NCI-H82 treated with DMSO at 0.1 percent for 48 hours (cell line): ENCODE data around the gene SRPK2.
"Not testable (repeated sequence)": the region's sequence is repeated elsewhere in the genome, so short reads cannot be mapped to it uniquely, and the experiment has no call there.

Experiments
- DNase-seq: peaks from one replicate; lab custom pipeline; 2025; ENCODE audit not compliant: unreplicated experiment; lab: John Stamatoyannopoulos, UW

The SRPK2 gene

DNA sequence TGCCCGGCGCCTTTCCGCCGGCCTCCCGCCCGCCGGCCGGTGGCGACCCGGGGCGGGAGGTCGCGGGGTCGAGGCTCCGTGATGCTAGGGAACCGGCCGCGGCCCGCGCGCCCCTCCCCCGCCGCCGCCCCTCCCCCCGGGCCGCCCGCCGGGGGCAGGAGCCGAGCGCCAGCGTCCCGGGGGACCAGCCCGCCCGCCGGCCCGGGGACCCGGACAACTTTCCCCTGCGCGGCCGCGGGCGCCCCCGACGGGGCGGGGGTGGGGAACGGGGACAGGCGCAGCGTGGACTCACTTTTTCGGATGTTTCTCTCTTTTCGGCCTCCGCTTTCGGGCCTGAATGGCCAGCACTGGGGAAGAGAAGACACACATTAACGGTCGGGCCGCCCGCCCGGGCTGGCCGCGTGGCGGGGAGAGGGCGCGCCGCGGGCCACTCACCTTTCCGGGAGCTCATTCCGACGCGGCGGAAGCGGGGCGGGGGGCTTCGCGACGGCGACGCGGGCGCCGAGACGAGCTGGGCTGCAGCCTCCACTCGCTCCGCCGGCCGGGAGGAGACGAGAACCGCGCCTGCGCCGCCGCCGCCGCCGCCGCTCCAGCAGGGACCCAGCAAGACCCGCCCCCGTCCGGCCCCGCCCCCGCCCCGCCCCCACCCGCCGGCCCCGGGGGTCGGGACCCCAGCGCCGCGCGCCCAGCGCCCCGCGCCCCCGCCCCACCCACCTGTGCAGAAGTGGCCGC is at the start of gene SRPK2:
TSS of gene SRPK2 (minus strand) at position 566 of the 732 bp plus-strand sequence.
- peak; percentile 23 for DNase-seq

DNA sequence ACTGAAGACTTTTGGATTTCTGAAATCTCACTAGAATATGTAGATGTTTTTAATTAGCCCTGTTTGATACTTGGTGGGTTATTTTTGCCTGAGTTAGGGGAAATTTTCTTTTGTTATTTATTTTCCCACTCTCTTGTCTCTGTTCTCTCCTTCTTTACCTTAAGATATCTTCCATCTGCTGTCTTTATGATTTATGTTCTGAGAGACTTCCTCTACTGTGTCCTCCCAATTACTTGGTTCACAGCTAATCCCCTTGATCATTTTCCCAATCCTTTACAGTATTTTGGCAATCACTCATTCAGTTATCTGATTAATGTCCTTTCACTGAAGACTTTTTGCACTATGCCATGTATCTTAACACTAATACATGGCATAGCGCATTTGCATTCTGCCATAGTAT is 49.5 kb upstream of the SRPK2 start:
- DNase-seq: no peak

DNA sequence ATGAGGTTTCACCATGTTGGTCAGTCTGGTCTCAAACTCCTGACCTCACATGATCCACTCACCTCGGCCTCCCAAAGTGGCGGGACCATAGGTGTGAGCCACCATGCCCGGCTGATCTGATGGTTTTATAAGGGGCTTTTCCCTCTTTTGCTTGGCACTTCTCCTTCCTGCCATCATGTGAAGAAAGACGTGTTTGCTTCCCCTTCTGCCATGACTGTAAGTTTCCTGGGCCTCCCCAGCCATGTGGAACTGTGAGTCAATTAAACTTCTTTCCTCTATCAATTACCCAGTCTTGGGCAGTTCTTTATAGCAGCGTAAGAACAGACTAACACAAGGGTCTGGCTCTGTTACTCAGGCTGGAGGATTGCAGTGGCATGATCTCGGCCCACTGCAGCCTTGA is 48.6 kb upstream of the SRPK2 start:
- not testable (repeated sequence) for DNase-seq

DNA sequence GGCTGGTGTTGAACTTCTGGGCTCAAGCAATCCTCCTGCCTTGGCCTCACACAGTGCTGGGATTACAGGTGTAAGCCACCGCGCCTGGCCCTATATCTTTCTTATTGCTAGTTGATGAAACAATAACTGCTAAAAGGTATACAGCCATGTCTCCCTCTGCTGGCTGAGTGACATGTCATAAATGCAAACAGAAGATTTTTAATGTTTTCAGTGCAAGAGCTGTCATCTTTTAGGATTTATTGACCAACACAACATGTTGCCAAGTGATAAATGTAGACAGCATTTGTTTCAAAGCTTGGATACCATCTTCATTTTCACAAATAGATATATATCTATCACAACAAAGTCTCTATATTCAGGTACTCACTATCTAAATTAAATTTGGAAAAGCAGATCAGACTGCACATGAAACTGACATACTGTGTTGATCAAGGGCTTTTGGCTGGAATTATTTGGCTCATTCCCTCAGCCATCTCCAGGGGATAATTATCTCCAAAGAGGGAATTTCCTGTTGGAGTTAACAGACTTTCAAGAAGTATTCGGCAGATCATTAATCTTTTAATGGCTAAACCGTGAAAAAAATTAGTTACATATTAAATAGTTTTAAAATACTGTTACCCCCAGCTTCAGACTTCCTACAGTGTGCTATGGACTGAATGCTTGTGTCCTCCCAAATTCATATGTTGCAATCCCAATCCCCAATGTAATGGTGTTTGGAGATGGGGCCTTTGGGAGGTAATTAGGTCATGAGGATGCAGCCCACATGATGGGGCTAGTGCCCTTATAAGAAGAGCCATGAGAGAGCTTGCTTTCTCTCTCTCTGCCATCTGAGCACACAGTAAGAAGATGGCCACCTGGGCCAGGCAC is 41.3 kb upstream of the SRPK2 start:
- DNase-seq: no peak

DNA sequence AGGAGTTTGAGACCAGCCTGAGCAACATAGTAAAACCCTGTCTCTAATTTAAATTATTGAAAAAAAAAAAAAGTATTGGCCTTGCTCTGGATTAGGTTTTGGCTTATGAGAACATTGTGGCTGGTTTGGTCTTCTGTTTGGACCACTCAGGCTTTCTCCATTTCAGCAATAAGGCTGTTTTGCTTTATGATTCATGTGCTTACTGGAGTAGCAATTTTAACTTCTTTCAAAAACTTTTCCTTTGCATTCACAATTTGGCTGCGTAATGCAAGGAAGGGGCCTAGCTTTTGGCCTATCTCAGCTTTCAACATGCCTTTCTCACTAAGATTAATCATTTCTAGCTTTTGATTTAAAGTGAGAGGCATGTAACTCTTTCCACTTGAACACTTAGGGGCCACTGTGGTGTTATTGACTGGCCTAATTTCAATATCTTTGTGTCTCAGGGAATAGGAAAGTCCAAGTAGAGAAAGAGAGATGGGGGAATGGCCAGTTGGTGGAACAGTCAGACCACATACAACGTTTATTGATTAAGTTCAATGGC is 38.0 kb upstream of the SRPK2 start:
- DNase-seq: no peak

DNA sequence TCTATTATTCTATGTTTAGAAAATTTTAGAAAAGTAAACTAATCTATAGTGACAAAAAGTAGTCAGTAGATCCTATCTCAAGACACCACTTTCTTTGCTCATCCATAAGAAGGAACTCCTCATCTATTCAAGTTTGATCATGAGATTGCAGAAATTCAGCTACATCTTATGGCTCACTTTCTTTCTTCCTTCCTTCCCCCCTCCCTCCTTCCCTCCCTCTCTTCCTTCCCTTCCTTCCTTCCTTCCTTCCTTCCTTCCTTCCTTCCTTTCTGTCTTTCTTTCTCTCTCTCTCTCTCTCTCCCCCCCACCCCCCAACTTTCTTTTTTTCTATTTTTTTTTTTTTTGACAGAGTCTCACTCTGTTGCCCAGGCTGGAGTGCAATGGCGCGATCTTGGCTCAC is 35.3 kb upstream of the SRPK2 start:
- DNase-seq: no peak

DNA sequence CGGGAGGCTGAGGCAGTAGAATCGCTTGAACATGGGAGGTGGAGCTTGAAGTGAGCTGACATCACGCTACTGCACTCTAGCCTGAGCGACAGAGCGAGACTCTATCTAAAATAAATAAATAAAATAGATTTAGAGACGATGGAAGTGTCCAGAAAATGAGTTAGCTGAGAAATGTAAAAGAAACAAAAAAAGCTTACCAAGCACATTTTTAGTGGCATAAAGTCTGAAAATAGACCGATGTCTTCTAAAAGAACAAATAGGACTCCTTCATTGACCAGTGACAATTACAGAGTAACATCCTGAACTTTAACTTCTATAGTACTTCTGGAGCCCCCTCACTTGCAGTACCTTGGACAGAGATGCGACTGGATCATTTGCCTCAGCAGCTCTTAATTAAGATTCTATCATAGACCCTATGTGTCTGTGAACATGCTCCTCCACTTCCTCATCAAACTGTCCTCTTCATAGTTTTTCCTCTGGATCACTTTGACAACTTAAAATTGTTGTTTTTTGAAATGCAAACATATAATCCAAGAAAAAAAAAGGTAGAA is 25.2 kb upstream of the SRPK2 start:
- no peak for DNase-seq

DNA sequence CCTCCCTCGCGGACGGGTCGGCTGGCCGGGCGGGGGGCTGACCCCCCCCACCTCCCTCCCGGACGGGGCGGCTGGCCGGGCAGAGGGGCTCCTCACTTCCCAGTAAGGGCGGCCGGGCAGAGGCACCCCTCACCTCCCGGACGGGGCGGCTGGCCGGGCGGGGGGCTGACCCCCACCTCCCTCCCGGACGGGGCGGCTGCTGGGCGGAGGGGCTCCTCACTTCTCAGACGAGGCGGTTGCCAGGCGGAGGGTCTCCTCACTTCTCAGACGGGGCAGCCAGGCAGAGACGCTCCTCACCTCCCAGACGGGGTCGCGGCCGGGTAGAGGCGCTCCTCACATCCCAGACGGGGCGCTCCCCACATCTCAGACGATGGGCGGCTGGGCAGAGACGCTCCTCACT is 22.1 kb upstream of the SRPK2 start:
- not testable (repeated sequence) for DNase-seq

DNA sequence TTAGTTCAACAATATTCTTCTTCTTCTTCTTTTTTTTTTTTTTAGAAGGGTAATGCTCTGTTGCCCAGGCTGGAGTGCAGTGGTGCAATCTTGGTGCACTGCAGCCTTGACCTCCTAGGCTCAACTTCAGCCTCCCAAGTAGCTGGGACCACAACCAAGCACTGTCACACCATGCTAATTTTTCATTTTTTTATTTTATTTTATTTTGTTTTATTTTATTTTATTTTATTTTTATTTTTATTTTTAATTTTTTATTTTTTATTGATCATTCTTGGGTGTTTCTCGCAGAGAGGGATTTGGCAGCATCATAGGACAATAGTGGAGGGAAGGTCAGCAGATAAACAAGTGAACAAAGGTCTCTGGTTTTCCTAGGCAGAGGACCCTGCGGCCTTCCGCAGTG is 21.1 kb upstream of the SRPK2 start:
- not testable (repeated sequence) for DNase-seq

DNA sequence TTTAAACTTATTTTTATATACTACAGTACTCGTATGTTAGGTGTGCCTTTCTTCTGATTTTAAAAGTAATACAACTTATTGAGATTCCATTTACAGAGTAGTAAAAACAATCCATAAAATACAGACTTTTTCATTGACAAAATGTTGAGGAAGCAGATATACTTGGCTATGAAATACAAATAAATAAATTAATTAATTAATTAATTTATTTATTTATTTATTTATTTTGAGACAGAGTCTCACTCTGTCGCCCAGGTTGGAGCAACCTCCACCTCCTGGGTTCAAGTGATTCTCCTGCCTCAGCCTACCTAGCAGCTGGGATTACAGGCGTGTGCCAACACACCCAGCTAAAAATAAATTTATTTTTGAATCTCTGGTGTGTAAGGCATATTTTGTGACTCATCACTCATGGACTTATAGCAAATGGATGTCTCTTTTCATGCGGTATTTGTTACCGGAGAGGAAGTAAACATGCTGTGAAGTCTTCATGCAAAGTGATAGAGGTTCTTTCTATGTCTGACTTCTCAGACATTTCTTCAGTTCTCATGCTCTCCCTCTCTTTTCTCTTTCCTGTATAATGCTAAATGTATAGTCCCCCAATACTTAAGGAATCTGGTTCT is 20.2 kb upstream of the SRPK2 start:
- no peak for DNase-seq

DNA sequence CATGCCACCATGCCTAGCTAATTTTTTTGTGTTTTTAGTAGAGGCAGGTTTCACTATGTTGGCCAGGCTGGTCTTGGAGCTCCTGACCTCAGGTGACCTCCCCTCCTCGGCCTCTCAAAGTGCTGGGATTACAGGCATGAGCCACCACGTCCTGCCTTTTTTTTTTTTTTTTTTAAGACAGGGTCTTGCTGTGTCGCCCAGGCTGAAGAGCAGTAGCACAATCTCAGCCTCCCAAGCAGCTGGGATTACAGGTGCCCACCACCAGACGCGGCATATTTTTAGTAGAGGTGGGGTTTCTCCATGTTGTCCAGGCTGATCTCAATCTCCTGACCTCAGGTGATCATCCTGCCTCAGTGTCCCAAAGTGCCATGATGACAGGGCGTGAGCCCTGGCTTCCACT is 14.4 kb upstream of the SRPK2 start:
- no peak for DNase-seq

DNA sequence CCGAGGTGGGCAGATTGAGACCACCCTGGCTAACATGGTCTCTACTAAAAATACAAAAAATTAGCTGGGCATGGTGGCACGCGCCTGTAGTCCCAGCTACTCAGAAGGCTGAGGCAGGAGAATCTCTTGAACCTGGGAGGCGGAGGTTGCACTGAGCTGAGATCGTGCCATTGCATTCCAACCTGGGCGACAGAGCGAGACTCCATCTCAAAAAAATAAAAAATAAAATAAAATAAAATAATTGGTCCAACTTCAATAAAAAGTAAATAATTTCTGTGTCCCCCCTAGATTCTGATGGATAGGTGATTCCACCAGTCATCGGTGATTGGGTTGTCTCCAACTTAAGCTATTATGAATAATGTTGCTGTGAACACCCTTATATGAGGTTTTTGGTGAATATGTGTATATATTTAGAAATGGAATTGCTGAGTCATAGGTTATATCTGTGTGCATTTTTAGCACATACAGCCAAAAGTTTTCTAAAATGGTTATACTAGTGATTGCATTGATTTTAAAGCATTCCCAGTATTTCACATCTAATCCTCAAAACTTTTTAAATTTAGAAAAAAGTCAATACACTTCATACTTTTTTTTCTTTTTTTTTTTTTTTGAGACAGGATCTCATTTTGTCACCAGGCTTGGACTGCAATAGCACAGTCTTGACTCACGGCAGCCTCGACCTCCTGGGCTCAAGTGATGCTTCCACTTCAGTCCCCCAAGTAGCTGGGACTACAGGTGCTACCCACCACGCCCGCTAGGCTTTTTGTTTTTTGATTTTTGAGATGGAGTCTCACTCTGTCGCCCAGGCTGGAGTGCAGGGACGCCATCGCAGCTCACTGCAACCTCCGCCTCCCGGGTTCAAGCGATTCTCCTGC is 13.7 kb upstream of the SRPK2 start:
- no peak for DNase-seq

DNA sequence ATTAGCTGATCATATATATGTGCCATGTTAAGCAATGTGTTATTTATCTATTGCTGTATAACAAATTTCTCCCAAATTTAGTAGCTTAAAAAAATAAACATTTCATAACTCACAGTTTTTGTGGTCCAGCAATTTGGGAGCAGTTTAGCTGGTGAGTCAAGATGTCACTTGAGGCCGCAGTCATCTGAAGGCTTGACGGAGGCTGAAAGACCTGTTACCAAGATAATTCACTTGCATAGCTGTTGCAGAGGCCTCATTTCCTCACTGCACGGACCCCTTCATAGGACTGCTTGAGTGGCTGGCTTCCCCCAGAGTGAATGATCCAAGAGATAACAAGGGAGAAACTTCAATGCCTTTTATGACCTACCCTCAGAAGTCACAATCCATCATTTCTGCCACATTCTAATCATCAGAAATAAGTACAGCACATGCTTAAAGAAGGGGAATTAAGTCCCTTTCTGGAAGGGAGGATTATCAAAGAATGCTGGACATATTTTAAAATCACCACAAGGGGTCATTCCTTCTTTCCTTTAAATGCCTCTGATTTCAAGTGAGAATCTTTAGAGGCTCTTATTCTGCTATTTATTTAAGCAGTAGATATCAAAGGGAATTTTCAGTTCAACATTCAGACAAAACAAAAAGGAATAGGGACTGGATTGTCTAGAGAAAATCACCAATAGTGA is 10.5 kb upstream of the SRPK2 start:
- no peak for DNase-seq

DNA sequence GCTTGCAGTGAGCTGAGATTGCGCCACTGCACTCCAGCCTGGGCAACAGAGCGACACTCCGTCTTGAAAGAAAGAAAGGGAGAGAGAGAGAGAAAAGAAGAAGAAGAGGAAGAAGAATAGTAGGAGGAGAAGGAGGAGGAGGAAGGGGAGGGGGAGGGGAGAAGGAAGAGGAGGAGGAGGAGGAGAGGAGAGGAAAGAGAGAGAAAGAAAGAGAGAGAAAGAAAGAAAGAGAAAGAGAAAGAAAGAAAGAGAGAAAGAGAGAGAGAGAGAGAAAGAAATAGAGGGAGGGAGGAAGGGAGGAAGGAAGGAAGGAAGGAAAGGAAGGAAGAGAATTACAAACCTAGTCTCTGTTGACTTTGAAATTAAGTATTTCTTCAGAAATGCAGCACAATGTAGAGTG is 7.8 kb upstream of the SRPK2 start:
- no peak for DNase-seq

DNA sequence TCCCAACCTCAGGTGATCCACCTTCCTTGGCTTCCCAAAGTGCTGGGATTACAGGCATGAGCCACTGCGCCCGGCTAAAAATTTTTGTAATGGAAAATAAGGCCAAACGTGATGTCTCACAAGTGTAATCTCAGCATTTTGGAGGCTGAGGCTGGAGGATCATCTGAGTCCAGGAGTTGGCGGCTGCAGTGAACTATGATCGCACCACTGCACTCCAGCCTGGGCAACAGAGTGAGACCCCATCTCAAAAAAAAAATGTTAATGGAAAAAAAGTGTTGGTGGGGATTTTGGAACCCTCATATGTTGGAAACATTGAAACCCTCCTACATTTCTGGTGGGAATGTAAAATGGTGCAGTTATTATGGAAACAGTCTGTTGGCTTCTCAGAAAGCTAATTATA is 2.7 kb upstream of the SRPK2 start:
- no peak for DNase-seq

DNA sequence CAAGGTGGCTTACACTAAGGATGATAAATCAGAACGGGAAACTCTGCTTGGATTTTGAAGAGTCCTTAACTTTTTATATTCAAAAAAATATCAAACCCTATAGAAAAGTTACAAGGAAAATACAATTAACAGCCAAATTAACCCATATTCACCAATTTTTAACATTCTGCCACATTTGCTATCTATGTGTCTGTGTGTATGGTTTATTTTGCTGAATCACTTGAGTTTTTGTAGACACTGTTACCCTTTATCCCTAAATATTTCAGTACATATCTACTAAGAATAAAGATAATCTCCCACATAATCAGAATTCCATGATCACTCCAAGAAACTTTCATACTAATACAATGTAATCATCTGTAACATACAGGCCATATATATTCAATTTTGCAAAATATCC is 1.2 kb upstream of the SRPK2 start:
- no peak for DNase-seq

DNA sequence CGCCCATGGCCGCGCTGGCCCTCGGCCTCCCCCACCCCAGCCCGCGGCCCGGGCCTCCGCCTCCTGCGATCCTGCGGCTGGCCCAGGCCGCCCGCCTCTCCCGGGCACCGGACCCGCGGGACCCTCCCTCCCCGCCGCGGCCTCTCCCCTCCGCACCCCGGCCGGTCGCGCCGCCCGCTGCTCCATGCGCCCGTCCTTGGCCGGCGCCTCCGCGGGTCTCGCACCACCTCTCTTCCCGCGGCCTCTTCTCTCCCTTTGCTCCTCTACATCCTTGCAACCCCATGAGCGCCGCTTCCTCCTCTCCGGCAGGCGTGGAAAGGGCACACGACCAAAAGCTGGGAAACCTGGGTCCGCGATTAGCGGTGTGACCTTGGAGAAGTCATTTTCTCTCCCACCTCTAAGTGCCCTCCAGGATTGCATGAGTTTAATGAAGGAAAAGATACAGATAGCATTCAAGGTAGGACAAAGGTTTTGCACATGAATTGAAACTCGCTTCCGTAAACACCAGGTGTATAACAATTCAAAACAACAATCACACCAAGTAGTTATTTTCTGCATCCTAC is 448 bp upstream of the SRPK2 start:
- peak; percentile 16 for DNase-seq

DNA sequence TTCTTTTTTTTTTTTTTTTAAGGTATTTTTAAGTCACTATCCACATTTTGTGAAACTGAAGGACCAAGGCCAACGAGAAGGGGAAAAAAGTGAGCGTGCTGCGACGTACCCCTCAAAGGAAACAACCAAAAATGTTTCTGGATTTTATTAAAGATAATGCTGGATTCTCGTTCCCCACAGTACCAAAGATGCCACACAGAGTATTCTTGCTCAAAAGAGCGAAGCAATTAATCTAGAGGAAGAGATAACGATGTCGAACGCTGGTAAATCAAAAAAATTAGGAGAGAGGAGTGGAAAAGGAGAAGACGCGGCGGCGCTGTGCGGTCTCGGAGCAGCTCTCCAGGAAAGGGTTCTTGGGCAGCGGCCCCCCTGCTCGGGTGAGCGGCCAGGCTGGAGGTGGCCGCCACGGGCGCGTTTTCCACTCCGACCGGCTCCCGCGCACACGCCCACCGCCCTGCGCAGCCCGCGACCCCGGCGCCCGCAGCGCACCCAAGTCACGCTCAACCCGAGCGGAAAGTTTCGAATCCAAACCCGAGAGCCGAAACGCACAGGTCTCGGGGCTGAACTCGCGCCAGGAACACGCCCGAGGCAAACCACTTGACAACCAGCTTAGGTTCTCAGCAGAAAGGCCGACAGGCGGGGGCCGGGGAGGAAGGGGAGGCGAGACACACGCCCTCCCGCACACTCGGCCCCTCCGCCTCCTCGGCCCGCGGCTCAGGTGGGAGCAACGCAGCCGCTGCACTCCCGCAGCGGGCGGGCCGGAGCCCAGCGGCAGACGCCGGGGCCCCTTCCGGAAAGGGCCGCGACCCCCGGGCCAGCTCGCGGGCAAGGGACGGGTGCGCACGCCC is 989 bp downstream of the SRPK2 start:
- no peak for DNase-seq

DNA sequence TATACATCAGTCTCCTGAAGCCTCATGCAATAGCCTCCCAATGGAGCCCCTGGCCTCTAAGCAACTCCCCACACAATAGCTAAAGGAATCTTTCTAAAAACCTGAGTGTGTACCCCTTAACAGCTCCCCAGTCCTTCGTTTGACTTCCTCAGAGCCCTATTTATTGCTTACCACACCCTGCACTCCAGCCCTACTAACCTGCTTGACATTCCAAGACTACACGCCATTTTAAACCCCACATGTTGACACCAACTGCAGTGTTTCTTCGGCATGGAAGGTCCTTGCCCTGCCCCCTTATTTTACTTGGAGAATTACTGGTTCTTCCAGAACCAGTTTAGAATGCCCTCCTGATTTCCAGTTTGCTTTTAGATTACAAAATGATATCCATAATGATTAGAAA is 10.8 kb downstream of the SRPK2 start:
- DNase-seq: no peak
